Mesothelial cell of epicardium (in vitro differentiated cells): ENCODE data around the gene SSTR5. TPM values are rescaled to one million over a fixed set of nuclear protein-coding genes. Genes with fewer than 3 reads are reported as not detected.

ENCODE experiments used
- DNase-seq, 2 experiments: peaks; one replicate each; pipeline ENCODE4 v3.0.0; 2021; ENCODE audit warnings: low spot score in 2 of 2; ENCODE audit not compliant: unreplicated experiment in 2 of 2
- H3K27ac Mint-ChIP-seq: 2 replicates; pipeline ENCODE4 v1.8.0; 2021; ENCODE audit warnings: mixed read lengths
- H3K27me3 Mint-ChIP-seq: 2 replicates; pipeline ENCODE4 v1.8.0; 2021; ENCODE audit warnings: low read depth, mixed read lengths
- H3K36me3 Mint-ChIP-seq: 2 replicates; pipeline ENCODE4 v1.8.0; 2021; ENCODE audit warnings: mixed read lengths
- H3K4me1 Mint-ChIP-seq: 2 replicates; pipeline ENCODE4 v1.8.0; 2021; ENCODE audit warnings: mixed read lengths
- H3K4me3 Mint-ChIP-seq: 2 replicates; pipeline ENCODE4 v1.8.0; 2021; ENCODE audit warnings: mild to moderate bottlenecking, moderate library complexity, mixed read lengths
- H3K9me3 Mint-ChIP-seq: 2 replicates; pipeline ENCODE4 v1.8.0; 2021; ENCODE audit warnings: mixed read lengths
- CTCF ChIP-seq: fragments of 200-600 bp; sonication (generic); IDR thresholded peaks from one replicate; pipeline ENCODE4 v1.5.0; 2021; ENCODE audit warnings: antibody characterized with exemption; ENCODE audit not compliant: unreplicated experiment
- total RNA-seq: library from RNA; stranded (reverse); gene quantifications from 3 replicates; pipeline ENCODE4 v1.2.1, GENCODE V29; 2021

Gene SSTR5
- total RNA-seq, 1 donor from 2014 or later = not detected

- H3K36me3 Mint-ChIP-seq = no peaks in the 10 kb centered on the region
- peaks cover 11% of the 10 kb centered on the region for H3K4me1 Mint-ChIP-seq
- no peak for TF ChIP-seq CTCF
- no peaks in the 10 kb centered on the region for H3K27me3 Mint-ChIP-seq
- no peak for DNase-seq
- peaks cover 2% of the 10 kb centered on the region for H3K9me3 Mint-ChIP-seq
- H3K4me3 Mint-ChIP-seq = no peak overlapping the region
- H3K27ac Mint-ChIP-seq = no peak overlapping the region
Observed at GRCh38 chr16:1036726-1037393, 35.7 kb upstream of the SSTR5 start.

GRCh38 chr16:1037394-1038257 is 34.9 kb upstream of the SSTR5 start:
- Mint-ChIP-seq H3K27ac (no peak overlapping the region), H3K9me3 (peaks cover 10% of the 10 kb centered on the region), H3K4me1 (peaks cover 11% of the 10 kb centered on the region), H3K4me3 (no peak overlapping the region), H3K36me3 (no peaks in the 10 kb centered on the region), H3K27me3 (no peaks in the 10 kb centered on the region)
- no peak for DNase-seq
- TF ChIP-seq CTCF = no peak

GRCh38 chr16:1038932-1039331 is 33.6 kb upstream of the SSTR5 start:
- Mint-ChIP-seq H3K9me3 (peaks cover 10% of the 10 kb centered on the region), H3K36me3 (no peaks in the 10 kb centered on the region), H3K4me1 (peaks cover 11% of the 10 kb centered on the region), H3K27ac (no peak overlapping the region), H3K4me3 (no peak overlapping the region), H3K27me3 (no peaks in the 10 kb centered on the region)
- DNase-seq = no peak
- no peak for TF ChIP-seq CTCF

- no peak for TF ChIP-seq CTCF
- no peak overlapping the region for H3K4me3 Mint-ChIP-seq
- H3K36me3 Mint-ChIP-seq = no peaks in the 10 kb centered on the region
- no peak overlapping the region for H3K27ac Mint-ChIP-seq
- peaks cover 10% of the 10 kb centered on the region for H3K9me3 Mint-ChIP-seq
- no peaks in the 10 kb centered on the region for H3K27me3 Mint-ChIP-seq
- no peak for DNase-seq
- H3K4me1 Mint-ChIP-seq = peaks cover 11% of the 10 kb centered on the region
Observed at GRCh38 chr16:1039762-1040161, 32.8 kb upstream of the SSTR5 start.

DNA sequence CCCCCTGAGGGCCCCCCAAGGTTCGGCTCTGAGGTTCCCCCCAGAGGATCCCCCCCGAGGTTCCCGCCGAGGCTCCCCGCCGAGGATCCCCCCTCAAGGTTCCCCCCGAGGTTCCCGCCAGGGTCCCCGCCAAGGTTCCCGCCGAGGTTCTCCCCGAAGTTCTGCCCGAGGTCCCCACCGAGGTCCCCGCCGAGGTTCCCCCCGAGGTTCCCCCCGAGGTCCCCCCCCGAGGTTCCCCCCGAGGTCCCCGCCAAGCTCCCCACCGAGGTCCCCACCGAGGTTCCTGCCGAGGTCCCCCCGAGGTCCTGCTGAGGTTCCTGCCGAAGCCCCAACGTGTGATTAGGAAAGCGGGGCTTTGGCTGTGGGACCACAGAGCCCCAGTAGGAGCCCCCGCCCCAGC is 32.2 kb upstream of the SSTR5 start:
- H3K4me3 Mint-ChIP-seq = no peak overlapping the region
- H3K36me3 Mint-ChIP-seq = no peaks in the 10 kb centered on the region
- peaks cover 11% of the 10 kb centered on the region for H3K4me1 Mint-ChIP-seq
- no peak for DNase-seq
- no peak for TF ChIP-seq CTCF
- H3K27ac Mint-ChIP-seq = no peak overlapping the region
- H3K27me3 Mint-ChIP-seq = no peaks in the 10 kb centered on the region
- H3K9me3 Mint-ChIP-seq = peaks cover 10% of the 10 kb centered on the region
